GM19239 (cell line): Measurements from ENCODE around the gene DXO.
A peak's percentile ranks its signal among the peaks of the same experiment; 100 is the strongest.

Experiments
- DNase-seq: peaks from one replicate; pipeline ENCODE4 v3.0.0; 2011; ENCODE audit warnings: low spot score; ENCODE audit not compliant: insufficient read length
- FAIRE-seq: peaks from 2 replicates; lab custom pipeline; 2011; peaks lifted over from hg19 to GRCh38; lab: Jason Lieb, UNC

DXO gene

DNA sequence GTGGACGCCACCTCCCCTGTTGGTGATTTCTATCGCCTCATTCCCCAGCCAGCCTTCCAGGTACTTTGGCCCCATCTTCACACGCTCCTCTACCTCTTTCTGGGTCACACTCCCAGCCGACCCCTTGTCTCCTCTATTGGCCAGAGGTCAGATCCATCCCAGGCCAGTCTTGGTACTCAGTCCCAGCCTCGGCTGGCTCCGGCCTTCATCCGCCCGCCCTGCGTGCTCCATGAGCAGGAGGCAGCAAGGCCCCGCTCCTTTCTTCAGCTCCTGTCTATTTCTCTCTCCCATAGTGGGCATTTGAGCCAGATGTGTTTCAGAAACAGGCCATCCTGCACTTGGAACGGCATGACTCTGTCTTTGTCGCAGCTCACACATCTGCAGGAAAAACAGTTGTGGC is 10.3 kb downstream of the DXO start:
- FAIRE-seq (no peak), DNase-seq (no peak)

DNA sequence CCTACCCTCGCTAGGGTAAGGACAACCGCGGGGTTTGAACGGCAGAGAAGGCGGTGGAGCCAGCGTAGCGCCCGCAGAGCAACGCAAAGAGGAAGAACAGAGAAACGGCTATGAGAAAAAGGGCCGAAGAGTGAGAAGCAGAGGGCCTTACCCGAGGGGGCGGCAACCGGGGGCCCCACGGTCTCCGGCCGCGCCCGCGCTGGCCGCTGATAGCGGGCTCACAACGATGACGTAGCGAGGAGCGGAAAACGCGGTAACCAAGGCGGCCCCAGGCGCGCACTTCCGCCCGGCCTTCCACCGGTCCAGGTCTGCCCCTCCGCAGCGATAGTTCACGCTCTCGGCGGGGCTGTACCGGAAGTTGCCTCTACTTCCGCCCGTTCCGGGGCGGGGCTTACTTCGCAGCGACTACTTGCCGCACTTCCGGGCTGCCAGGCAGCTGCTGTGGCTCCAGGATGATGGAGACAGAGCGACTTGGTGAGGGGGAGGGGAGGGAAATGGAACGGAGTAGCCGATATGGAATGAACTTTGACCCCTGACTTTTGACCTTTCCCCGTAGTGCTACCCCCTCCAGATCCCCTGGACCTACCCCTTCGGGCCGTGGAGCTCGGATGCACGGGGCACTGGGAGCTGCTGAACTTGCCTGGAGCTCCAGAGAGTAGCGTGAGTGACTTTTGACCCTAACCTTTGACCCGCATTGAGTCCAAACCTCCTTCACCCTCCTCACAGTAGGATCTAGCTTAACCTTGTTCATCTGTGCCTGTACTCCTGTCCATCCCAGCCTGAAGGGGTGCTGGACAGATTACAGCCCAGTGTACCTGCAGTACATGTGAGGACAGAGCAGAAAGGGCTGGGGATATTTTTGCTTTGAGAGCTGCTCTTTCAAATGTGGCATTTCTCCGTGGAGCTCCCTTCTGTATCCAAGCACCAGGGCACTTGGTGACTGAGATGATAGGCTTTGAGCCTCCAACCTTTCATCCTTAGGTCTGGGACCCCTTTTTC is 12.9 kb downstream of the DXO start, which contains the start of the genes NELFE and SKIC2:
Gene NELFE, minus strand, starts transcription at position 231 of the 999 bp plus-strand sequence. CDS start 525 bp downstream, outside the sequence.
Gene SKIC2, plus strand, starts transcription at position 435 of the 999 bp plus-strand sequence. Its CDS starts 18 bp downstream, at position 453.
- DNase-seq (peak; percentile 99), FAIRE-seq (peak; percentile 86)

DNA sequence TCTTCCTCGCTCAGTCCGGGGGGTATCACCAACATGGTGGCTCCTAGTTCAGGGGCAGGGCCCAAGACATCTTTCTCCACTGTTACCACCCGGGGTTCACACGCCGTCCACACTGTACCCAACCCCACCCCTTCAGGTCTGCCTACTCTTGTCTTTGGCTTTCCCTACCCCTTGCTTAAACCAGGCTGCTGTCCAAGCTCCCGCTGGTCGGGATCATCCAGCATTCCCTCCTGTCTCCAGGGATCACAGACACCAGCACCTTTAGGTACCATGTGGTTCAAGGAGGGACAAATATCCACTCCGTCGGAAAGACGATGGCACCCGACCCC is 13.6 kb downstream of the DXO start:
- no peak for DNase-seq
- FAIRE-seq: peak; percentile 14

DNA sequence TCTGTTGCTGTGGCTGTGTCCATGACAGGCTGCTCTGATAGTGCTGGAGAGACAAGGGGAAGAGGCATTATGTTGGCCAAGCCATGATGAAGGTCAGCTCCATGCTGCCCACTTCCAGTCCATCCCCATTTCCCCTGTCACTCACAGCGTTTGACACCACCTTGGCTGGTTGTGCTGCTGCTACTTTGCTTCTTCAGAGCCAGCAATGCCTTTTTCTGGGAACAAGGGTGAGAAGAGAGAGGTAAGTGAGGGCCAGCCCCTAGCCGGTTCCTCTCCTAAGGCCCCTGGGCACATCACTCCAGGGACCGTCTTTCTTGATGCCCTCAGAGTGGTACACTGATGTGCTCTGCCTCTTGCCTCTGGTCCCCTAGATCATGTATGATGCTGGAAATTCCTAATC is 15.1 kb downstream of the DXO start:
- DNase-seq (no peak), FAIRE-seq (no peak)

DNA sequence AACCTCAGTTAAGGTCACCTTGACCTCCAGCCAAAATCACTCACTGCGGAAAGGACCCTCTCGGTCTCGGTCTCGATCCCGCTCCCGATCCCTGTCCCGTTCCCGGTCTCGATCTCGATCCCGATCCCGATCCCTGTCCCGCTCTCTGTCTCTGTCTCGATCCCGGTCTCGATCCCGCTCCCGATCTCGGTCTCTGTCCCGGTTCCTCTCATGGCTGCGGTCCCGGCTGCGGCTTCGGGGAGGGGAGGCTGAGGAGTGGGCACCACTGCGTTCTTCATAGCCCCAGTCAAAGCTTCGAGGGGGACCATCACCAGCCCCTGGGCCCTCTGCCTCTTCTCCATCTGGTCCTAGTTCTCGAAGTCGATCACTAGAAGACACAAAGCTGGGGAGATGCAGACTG is 17.4 kb downstream of the DXO start:
- FAIRE-seq (no peak), DNase-seq (no peak)

DNA sequence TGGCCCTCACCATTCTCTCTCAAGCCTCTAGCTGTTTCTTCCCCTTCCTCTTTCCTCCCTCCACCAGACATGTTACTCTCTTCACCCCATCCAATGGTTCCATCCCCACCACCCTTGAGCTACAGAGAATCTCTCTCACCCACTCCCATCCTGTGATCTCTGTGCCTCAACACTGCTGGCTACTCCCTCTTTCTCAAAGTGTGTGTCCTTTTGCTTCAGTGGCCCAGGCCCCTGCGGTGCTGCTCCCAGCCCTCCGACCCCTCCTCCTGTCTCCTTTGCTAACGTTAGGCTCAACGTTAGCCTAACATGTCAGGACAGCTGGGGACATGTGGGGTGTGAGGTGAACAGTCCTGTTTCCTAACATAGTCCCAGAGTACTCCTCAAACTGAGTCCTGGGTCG is 19.0 kb downstream of the DXO start:
- FAIRE-seq (no peak), DNase-seq (no peak)

DNA sequence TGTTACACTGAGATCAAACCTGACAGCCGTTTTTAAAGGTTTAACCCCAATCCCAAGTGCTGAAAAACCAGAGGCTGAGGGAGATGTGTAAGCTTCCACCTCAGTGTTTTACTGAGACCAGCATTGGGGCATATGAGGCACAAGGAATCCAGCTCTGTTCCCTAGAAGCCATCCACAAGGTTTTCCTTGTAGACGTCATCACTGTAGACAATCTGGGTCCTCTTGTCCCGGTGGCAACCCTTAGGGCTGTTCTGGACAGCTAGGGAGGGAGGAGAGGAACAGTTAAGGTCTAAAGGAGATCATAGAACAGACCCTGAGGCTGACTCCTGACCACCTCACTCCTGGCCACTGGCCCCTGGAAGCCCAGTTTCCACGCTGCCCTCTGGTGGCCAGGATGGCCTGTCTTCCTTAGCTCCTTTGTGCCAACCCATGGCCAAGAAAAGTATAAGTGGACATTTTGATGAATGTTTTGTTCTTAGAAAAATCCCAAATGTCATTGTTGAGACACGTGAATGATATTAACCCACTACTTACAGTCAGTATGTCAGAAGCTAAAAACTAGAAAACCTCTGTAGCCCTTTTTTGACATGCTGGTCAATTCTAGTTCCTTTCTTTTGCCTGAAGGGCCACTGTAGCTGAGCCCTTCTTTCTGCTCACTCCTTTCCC is 19.7 kb downstream of the DXO start:
- peak; percentile 51 for FAIRE-seq

DNA sequence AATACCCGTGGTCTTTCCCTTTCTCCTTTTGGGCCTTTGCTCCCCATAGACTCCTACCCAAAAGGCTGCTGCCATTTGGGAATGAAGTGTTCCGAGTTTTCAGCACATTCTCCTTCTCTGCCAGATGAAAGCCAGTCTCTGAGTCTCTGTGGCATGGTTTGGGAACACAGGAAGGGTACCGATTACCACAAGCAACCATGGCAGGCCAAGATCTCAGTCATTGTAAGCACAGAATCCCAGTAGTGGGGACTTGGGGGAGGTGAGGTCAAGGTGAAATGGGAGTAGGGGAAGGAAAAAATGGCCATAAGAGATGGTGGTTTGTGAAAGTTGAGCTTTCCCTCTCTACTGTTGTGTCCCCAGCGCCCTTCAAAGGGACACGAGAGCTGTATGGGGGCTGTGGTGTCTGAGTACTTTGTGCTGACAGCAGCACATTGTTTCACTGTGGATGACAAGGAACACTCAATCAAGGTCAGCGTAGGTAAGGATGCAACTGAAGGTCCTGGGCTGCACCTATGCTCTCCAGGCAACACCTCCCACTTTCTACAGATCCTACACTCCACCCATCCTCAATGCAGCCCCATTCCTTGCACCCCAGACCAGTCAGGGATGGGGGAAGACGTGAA is 21.9 kb downstream of the DXO start:
- DNase-seq: no peak
- no peak for FAIRE-seq

More for the DNA sequence above, 19.7 kb downstream of the DXO start:
- DNase-seq: no peak

DNA sequence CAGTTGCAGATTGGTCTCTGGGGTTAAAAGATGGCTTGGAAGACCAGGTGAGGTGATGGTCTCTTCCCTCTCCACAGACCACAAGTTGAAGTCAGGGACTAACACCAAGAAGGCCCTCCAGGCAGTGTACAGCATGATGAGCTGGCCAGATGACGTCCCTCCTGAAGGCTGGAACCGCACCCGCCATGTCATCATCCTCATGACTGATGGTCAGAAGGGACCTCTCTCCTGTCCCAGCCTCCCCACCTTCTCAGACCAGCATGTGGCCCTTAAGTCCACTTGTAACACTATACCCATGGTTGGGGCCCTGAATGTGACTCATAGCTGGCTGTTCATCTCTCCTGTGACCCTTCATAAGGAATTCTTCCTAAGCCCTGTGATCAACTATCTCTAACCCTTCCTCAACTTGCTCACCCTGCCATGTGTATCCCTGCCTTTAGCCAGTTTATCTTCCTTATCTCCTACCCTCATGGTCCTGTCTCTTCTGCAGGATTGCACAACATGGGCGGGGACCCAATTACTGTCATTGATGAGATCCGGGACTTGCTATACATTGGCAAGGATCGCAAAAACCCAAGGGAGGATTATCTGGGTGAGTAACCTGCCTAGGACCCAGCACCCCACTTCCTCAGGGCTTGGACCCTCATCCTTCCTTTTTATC is 23.1 kb downstream of the DXO start:
- DNase-seq (no peak), FAIRE-seq (no peak)

DNA sequence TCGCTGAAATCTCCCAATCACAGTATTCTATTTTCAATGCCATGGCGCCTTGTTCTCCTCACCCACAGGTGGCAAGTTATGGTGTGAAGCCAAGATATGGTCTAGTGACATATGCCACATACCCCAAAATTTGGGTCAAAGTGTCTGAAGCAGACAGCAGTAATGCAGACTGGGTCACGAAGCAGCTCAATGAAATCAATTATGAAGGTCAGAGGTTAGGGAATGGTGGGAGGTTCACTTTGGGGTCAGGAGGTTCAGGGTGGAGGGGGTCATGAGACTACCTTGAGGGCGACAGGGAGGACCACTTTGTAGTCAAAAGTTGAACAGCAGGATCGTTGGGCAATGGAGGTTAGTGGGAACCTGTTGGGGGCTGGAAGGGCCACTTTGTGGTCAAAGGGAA is 23.6 kb downstream of the DXO start:
- FAIRE-seq: no peak
- DNase-seq: no peak

DNA sequence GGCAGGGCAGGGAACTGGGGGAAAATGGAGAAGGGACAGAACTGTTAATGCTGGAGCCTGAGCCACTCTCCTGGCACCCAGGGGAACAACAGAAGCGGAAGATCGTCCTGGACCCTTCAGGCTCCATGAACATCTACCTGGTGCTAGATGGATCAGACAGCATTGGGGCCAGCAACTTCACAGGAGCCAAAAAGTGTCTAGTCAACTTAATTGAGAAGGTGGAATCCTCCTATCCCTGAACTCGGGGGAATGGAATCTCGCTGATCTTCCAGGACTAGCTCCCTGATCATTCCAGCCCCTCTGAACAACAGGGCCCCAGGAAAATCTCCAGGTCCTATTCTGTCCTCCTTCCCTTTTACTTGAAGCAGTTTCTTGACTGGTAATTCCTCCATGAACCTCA is 24.1 kb downstream of the DXO start:
- no peak for DNase-seq
- FAIRE-seq: no peak

DNA sequence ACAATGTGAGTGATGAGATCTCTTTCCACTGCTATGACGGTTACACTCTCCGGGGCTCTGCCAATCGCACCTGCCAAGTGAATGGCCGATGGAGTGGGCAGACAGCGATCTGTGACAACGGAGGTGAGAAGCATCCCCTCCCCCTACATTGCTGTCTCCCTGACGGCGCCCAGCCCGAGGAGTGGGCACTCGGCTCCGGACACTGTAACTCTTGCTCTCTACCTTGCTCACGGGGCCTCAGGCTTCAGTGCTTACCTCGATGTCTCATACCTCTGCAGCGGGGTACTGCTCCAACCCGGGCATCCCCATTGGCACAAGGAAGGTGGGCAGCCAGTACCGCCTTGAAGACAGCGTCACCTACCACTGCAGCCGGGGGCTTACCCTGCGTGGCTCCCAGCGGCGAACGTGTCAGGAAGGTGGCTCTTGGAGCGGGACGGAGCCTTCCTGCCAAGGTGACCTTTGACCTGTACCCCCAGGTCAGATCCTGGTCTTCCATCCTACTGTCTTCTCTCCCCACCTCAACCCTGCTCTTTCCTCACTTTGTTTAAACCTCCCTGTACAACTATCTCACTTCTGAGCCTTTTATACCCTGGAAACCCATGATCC is 24.8 kb downstream of the DXO start:
- DNase-seq: no peak

DNA sequence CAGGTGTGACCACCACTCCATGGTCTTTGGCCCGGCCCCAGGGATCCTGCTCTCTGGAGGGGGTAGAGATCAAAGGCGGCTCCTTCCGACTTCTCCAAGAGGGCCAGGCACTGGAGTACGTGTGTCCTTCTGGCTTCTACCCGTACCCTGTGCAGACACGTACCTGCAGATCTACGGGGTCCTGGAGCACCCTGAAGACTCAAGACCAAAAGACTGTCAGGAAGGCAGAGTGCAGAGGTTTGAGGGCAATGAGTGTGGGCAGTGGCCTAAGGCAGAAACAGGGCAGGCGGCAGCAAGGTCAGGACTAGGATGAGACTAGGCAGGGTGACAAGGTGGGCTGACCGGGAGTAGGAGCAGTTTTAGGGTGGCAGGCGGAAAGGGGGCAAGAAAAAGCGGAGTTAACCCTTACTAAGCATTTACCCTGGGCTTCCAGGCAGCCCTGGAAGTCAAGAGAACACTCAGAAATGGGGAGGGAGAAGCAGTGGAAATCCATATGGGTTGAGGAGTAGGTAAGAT is 25.5 kb downstream of the DXO start:
- DNase-seq (no peak), FAIRE-seq (no peak)

More for the DNA sequence above, 24.8 kb downstream of the DXO start:
- no peak for FAIRE-seq

DNA sequence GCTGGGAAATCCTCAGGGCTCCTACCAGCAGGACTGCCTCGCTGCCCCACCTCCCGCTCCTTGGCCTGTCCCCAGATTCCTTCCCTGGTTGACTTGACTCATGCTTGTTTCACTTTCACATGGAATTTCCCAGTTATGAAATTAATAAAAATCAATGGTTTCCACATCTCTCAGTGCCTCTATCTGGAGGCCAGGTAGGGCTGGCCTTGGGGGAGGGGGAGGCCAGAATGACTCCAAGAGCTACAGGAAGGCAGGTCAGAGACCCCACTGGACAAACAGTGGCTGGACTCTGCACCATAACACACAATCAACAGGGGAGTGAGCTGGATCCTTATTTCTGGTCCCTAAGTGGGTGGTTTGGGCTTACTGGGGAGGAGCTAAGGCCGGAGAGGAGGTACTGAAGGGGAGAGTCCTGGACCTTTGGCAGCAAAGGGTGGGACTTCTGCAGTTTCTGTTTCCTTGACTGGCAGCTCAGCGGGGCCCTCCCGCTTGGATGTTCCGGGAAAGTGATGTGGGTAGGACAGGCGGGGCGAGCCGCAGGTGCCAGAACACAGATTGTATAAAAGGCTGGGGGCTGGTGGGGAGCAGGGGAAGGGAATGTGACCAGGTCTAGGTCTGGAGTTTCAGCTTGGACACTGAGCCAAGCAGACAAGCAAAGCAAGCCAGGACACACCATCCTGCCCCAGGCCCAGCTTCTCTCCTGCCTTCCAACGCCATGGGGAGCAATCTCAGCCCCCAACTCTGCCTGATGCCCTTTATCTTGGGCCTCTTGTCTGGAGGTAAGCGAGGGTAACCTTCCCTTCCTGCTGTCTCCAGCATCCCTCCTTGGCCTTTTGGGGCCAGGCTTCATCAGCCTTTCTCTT is 26.2 kb downstream of the DXO start, which contains the start of gene CFB:
Gene CFB, plus strand, starts transcription at position 589 of the 863 bp plus-strand sequence. Its CDS starts 127 bp downstream, at position 716.
- no peak for FAIRE-seq

DNA sequence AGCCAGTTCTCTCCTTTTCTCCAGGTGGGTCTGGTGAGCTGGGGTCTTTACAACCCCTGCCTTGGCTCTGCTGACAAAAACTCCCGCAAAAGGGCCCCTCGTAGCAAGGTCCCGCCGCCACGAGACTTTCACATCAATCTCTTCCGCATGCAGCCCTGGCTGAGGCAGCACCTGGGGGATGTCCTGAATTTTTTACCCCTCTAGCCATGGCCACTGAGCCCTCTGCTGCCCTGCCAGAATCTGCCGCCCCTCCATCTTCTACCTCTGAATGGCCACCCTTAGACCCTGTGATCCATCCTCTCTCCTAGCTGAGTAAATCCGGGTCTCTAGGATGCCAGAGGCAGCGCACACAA is 26.8 kb downstream of the DXO start:
- no peak for FAIRE-seq
- DNase-seq: no peak

More for the DNA sequence above, 26.2 kb downstream of the DXO start, which contains the start of gene CFB:
- no peak for DNase-seq

DNA sequence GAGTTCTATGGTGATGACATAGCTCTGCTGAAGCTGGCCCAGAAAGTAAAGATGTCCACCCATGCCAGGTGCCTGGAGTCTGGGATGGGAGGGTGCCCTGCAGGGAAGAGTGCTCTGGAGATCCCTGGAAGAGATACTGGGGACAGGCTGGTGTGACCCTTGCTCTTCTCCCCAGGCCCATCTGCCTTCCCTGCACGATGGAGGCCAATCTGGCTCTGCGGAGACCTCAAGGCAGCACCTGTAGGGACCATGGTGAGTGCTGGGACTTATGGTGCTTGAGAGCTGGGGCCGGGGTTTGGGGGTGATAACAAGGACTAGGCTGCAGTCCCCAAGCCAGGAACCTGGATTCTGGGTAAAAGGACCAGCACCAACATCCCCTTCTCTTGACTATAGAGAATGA is 28.2 kb downstream of the DXO start:
- no peak for FAIRE-seq

DNA sequence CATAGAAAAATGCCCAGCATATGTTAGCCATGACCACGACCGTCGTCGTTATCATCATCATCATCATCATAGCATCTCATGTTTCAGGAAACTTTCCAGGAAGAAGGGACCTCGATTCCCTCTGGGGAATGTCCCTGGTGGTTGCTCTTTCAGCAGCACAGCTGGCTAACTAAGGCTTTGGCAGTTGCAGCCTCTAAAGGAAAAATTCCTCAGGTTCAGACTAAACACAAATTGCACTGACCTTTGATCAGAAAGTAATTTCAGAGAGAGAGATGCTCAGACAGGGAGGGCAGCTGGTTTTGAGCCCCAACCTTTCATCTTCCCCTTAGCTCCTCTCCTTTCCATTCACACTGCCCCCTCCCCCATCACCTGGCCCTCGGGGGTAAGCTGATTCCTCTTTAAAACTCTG is 31.7 kb downstream of the DXO start:
- FAIRE-seq (no peak), DNase-seq (no peak)

More for the DNA sequence above, 28.2 kb downstream of the DXO start:
- no peak for DNase-seq

DNA sequence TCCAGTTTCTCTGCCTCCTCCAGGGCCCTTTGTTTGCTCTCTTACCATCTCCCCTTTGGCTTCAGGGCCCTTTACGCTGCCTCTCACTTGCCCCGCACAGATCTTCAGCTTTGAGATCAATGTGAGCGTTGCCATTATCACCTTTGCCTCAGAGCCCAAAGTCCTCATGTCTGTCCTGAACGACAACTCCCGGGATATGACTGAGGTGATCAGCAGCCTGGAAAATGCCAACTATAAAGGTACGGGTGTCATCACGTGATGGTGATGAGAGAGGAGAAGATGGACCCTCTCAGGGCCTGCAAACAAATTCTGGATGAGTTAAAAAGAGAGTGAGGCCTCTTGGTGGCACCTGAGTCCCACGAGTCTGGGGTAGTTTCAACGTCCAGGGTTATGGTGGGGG is 36.1 kb downstream of the DXO start:
- no peak for FAIRE-seq
- no peak for DNase-seq

DNA sequence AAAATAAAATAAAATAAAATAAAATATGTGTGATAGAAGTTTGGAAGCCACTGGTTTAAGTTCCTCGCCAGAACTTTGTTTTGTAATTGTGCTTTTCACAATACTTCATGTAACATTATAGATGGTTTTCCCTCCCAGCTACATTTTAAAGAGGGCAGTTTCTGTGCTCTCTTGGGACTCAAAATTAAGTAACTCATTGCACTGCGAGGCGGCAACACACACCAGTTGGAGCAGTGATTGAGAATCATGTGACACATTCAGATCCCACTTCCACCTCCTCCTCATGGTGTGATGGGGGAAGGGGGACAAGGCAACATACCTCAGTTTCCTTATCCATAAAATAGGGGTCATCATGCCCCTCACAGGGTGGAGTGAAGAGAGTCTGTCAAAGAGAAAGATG is 36.9 kb downstream of the DXO start:
- FAIRE-seq (no peak), DNase-seq (no peak)
